Activated CD8-positive, alpha-beta memory T cell treated with anti-CD3 and anti-CD28 coated beads for 36 hours (primary cell): ENCODE data around the gene SLFN12L. TPM values are rescaled to one million over a fixed set of nuclear protein-coding genes. Genes with fewer than 3 reads are reported as not detected.
"Not testable (repeated sequence)": the region's sequence is repeated elsewhere in the genome, so short reads cannot be mapped to it uniquely, and the experiment has no call there.

Experiments used
- CTCF ChIA-PET: fragments of 350-600 bp; sonication (Branson Sonifier 250); formaldehyde crosslinking; loops from one replicate; lab custom pipeline; 2021; ENCODE audit warnings: antibody characterized with exemption; lab: Charles Lee
- POLR2A ChIA-PET: fragments of 350-600 bp; sonication (Branson Sonifier 250); formaldehyde crosslinking; loops from one replicate; lab custom pipeline; 2021; ENCODE audit warnings: antibody characterized with exemption; lab: Charles Lee
- total RNA-seq, 2 experiments: library from RNA; stranded (reverse); gene quantifications; one replicate each; pipeline ENCODE4 v1.2.3, GENCODE V29; 2021

SLFN12L gene
- total RNA-seq, 2 experiments from 2014 or later, result 42.8 TPM

DNA sequence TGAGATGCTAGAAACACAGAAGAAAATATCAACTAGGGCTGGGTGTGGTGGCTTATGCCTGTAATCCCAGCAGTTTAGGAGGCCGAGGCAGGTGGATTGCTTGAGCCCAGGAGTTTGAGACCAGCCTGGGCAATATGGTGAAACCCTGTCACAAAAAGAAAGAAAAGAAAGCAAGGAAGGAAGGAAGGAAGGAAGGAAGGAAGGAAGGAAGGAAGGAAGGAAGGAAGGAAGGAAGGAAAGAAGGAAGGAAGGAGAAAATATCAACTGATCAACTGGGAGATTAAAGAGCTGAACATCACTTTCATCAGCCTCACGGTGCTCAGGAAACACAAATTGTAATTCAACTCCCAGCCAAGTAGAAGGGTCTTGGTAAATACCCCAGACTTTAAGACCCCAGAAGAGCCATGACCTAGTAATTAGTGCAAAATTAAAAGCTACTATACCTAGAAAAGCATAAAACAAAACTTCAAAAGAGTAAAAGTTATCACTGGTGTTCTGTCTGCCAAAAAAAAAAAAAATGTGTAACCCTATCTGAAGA, 61.1 kb downstream of the SLFN12L start:
- ChIA-PET POLR2A (no interaction called here), CTCF (no interaction called here)

DNA sequence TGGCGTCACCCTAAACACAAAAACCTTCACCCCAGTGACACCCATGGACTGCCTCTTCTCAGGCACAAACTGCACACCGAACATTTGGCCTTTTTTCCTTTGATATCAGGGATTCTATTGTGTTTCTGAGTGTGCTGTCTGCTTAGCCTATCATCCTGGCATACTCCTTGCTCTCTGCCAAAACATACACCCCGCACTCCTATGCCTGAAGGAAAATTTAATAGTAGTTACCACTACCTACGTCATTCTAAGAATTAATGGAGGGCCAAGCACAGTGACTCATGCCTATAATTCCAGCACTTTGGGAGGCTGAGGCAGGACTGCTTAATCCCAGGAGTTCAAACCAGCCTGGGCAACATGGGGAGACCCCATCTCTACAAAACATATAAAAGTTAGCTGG, 69.0 kb downstream of the SLFN12L start:
- CTCF ChIA-PET, result no interaction called here
- POLR2A ChIA-PET, result no interaction called here

DNA sequence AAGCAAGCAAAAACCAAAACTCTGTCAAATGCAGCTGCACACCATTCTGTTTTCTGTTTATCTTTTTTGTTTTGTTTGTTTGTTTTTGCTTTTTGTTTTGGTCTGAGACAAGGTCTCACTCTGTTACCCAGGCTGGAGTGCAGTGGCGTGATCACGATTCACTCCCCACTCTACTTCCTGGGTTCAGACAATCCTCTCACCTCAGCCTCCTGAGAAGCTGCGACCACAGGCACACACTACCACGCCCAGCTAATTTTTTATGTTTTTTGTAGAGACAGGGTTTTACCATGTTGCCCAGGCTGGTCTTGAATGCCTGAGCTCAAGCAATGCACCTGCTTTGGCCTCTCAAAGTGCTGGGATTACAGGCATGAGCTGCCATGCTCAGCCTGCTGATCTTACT, 69.7 kb downstream of the SLFN12L start:
- CTCF ChIA-PET, result no interaction called here

DNA sequence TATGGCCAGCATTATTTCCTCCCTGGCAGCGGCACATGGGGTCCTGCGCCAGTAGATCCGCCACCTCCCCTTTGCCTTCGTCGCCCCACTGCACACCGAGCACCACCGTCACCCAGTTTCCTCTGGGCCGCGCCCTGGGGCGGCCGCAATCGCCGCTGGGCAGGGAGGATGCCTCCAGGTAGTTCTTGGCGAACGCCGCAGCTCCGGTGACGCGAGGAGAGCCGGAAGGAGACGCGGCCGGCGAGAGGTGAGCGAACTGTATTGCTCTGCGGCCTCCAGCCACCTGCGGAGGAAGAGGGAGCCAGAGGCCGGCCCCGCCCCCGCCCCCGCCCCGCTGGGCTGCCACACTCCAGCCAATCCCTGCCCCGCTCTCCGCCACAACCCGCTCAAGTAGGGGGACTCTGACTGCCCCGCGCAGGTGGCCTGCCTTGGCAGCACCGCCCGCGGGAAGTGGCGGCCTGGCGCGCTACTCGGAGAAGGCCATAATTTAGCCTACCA, 77.1 kb downstream of the SLFN12L start:
- ChIA-PET POLR2A (no interaction called here), CTCF (interaction anchor here (1.5 to 1.6 kb wide), 2 partner anchors 27 to 79 kb away, joined by 3 to 5 read pairs; no protein-coding TSS in a partner anchor)

More for the DNA sequence above, 69.7 kb downstream of the SLFN12L start:
- POLR2A ChIA-PET, result no interaction called here

DNA sequence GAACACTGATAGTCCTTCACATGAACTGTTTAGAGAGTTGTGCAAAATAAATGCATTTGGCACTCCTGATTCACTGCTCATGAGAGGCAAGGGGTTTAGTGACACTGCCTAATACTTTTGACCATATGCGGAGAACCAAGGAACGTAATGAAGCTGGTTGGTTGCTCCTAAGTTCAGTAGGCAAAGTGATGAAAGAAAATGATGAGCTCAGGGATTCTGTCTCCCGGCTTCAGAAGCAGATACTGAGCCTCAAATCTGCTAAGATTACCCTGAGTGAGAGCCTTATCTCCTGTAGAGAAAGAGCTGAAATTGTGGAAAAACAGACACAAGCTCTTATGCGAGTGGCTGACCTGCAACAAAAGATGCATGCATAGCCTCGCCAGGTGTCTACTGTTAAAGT, 83.4 kb downstream of the SLFN12L start:
- CTCF ChIA-PET, POLR2A ChIA-PET: not testable (repeated sequence)

DNA sequence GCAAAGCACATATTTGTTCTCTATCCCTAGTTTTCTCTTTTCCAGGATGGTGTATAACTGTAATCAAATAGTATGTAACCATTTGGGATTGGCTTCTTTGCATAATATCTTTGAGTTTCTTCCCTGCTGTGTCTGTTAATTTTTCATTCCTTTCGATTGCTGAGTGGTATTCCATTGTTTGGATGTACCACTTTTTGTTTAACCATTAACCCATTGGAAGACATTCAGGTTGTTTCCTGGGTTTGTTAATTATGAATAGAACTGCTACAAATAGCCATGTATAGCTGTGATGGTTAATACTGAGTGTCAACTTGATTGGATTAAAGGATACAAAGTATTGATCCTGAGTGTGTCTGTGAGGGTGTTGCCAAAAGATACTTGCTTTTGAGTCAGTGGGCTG, 84.3 kb downstream of the SLFN12L start:
- ChIA-PET CTCF (no interaction called here), POLR2A (no interaction called here)

- CTCF ChIA-PET, result interaction anchor here (0.7 kb wide), 1 partner anchor 80 kb away, joined by 5 read pairs; no protein-coding TSS in a partner anchor
- POLR2A ChIA-PET, result interaction anchor here (2.1 kb wide), 1 partner anchor 76 kb away, joined by 13 read pairs; the partner anchor contains the start of gene SLFN11
These were observed 88.0 kb downstream of the SLFN12L start for GRCh38 chr17:35449371-35449931.

GRCh38 chr17:35448899-35449227, 88.6 kb downstream of the SLFN12L start:
- ChIA-PET CTCF (interaction anchor here (0.7 to 0.9 kb wide), 2 partner anchors 59 to 91 kb away, joined by 3 read pairs; no protein-coding TSS in a partner anchor), POLR2A (interaction anchor here (0.8 to 2.1 kb wide), 4 partner anchors 39 to 129 kb away, joined by 3 to 13 read pairs (median 4); partner anchors contain the start of genes PEX12 and SLFN11)

DNA sequence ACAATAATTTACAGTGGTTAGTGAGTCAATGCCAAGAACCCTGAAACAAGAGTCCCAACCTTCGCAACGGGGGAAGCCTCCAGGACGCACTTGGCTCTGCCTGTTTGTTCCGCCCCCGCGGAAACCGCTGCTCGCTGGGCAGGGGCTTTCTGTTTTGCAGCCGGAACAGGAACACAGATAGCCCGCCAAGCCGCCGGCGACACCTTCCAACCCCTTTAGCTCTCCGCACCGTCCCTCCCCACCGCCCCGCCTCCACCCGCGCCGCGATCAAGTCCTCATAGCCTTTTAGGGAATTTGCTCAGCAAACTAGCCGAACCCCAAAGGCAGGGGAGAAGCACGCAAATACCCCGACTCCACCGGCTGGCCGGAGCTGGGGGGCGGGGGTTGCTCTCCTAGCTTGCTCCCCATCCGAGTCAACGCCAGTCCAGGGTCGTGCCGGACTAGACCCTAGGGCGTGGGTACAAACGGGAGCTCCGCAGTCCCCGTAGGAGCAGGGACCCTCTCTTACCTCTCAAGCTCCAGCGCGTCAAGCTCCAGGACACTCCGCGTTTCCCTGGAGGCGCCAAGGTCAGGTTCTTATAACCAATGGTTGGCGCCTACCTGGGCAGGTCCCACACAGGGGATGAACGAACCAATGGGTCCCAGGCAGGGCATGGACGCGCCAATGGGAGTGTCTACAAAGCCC, 89.1 kb downstream of the SLFN12L start, which contains the start of gene SLFN13:
TSS of gene SLFN13 (minus strand) at position 553 of the 685 bp plus-strand sequence. CDS start 3,086 bp downstream, outside the sequence.
- ChIA-PET CTCF (interaction anchor here (0.7 to 1.9 kb wide), 4 partner anchors 15 to 91 kb away, joined by 3 to 6 read pairs (median 3); no protein-coding TSS in a partner anchor), POLR2A (interaction anchor here (0.8 to 2.1 kb wide), 6 partner anchors 15 to 130 kb away, joined by 3 to 13 read pairs (median 4); partner anchors contain the start of genes PEX12 and SLFN11)

- ChIA-PET POLR2A (interaction anchor here (1.2 to 2.1 kb wide), 4 partner anchors 14 to 74 kb away, joined by 4 to 13 read pairs (median 4); partner anchors contain the start of gene SLFN11), CTCF (interaction anchor here (0.6 to 1.9 kb wide), 3 partner anchors 14 to 28 kb away, joined by 3 to 6 read pairs (median 3); no protein-coding TSS in a partner anchor)
These were observed 90.0 kb downstream of the SLFN12L start for GRCh38 chr17:35447499-35447898.

- ChIA-PET CTCF (no interaction called here), POLR2A (no interaction called here)
These were observed 99.0 kb downstream of the SLFN12L start for GRCh38 chr17:35438433-35438832.

GRCh38 chr17:35433075-35433894, 104.2 kb downstream of the SLFN12L start:
- ChIA-PET CTCF (interaction anchor here (0.8 to 1.4 kb wide), 5 partner anchors 8 to 120 kb away, joined by 3 to 6 read pairs (median 3); partner anchors contain the start of gene SLFN13), POLR2A (interaction anchor here (1.3 to 1.8 kb wide), 4 partner anchors 15 to 120 kb away, joined by 3 to 5 read pairs (median 4); partner anchors contain the start of genes SLFN11 and SLFN13)

DNA sequence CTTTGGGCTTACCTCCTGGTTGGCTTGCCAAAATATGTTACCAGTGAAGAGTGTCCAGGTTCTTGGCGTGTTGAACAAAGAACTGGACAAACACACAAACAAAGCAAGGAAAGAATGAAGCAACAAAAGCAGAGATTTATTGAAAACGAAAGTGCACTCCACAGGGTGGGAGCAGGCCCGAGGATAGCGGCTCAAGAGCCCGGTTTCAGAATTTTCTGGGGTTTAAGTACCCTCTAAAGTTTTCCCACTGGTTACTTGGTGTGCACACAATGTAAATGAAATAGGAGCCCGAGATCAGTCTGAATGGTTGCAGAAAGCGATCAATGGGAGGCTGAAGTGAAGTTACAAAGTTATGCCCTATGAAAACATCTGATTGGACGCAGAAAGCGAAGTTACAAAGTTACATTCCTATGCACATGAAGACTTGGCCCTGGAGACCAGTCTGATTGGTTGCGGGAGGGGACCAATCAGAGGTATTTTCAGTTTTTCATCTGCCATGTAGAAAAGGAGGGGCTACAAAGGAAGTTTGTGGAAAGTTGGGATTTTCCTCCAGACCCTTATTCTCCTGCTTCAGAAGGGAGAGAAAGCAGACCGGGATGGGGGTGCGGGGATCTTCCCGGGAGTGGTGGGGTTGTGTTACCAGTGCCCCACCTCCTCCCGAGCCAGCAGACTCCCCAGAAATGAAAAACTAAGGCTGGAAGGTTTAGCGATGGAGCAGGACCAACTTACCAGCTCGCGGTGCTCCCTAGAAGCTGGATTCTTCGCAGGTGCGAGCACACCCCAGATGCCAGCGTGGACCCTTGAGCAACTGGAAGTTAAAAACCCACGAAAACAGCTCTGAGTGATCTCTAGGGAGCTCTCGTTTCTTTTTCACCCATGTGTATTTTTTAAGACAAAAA, 105.1 kb downstream of the SLFN12L start, which contains the start of gene SLFN12:
TSS of gene SLFN12 (minus strand) at position 325 of the 899 bp plus-strand sequence. CDS start 9,472 bp downstream, outside the sequence.
- ChIA-PET CTCF (interaction anchor here (0.8 to 1.4 kb wide), 3 partner anchors 9 to 119 kb away, joined by 3 to 4 read pairs (median 3); no protein-coding TSS in a partner anchor), POLR2A (interaction anchor here (1.4 to 1.8 kb wide), 3 partner anchors 16 to 119 kb away, joined by 4 to 5 read pairs (median 5); partner anchors contain the start of genes SLFN11 and SLFN13)

DNA sequence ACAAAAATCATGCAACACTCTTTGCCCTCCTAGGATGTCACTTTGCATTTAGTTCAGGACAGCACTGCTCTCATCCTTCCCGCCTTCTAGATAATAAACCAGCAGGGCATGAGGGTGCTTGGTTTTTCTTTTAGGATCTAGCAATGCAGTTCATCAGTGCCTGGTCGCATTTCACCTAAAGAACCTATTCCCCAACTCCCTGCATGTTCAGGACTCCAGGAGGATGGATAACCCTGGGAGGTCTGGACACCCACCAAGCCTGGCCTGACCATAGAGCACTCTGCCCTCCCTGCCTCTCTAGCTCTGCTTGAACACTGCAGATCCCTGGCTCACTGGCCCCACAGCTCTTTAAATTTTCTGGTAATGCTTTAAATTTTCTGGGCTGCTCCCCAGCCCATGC, 107.8 kb downstream of the SLFN12L start:
- POLR2A ChIA-PET, result interaction anchor here (0.6 kb wide), 1 partner anchor 62 kb away, joined by 3 read pairs; no protein-coding TSS in a partner anchor

GRCh38 chr17:35428229-35428628, 109.2 kb downstream of the SLFN12L start:
- CTCF ChIA-PET, result no interaction called here
- POLR2A ChIA-PET, result no interaction called here

More for the DNA sequence above, 107.8 kb downstream of the SLFN12L start:
- CTCF ChIA-PET, result interaction anchor here (0.7 to 0.9 kb wide), 2 partner anchors 58 to 82 kb away, joined by 3 read pairs; no protein-coding TSS in a partner anchor

- ChIA-PET CTCF (interaction anchor here (1.2 kb wide), 1 partner anchor 9 kb away, joined by 3 read pairs; the partner anchor contains the start of gene SLFN12), POLR2A (no interaction called here)
These were observed 113.7 kb downstream of the SLFN12L start for GRCh38 chr17:35423761-35424160.
